ENCODE data around the gene PTPRE.

DNA sequence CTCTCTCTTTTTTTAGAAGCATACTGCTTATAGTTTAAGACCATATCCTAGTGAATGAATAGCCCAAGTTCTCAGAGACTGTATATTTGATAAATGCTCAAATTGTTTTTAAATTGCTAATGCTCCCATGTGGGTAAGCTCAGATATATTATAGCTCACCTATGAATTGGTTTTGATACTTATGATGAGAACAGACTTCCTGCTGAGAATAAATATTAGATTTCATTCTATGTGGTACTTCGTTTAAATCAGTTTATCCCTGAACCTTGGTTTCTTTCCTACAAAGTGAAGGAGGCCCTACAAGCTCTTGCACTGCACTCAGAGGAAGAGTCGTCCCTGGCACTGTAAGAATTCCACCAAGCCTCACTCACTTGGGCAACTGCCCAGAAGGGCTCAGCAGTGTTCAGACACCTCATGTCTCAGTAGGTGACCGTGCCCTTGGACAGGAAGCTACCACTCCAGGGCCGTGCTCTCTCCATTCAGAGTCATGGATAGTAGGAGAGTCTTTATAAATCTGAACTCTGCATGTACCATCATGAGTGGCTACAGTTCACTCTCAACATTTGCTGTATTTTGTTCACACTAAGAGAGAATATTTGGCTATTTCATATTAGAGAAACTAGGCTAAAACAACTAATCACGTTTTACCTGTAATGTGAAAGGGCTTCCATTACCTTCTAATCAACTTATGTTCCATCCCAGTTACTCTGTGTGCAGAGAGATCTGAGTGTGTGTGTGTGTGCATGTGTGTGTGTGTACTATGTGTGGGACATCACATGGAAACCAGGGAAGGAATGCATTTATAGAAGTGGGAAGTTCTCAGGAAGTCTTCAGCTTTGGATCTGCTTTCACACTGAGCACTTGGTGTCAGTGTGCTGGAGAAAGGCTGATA, 93.8 kb downstream of the PTPRE start:
- TF ChIP-seq, protein P1, sequence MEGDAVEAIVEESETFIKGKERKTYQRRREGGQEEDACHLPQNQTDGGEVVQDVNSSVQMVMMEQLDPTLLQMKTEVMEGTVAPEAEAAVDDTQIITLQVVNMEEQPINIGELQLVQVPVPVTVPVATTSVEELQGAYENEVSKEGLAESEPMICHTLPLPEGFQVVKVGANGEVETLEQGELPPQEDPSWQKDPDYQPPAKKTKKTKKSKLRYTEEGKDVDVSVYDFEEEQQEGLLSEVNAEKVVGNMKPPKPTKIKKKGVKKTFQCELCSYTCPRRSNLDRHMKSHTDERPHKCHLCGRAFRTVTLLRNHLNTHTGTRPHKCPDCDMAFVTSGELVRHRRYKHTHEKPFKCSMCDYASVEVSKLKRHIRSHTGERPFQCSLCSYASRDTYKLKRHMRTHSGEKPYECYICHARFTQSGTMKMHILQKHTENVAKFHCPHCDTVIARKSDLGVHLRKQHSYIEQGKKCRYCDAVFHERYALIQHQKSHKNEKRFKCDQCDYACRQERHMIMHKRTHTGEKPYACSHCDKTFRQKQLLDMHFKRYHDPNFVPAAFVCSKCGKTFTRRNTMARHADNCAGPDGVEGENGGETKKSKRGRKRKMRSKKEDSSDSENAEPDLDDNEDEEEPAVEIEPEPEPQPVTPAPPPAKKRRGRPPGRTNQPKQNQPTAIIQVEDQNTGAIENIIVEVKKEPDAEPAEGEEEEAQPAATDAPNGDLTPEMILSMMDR (IDR thresholded peaks at IDR 0.05): no peak
- TF ChIP-seq POLR2A (IDR thresholded peaks at IDR 0.05): no peak
